ENCODE measurements around the gene TEAD1. TPM values are rescaled to one million over a fixed set of nuclear protein-coding genes. Genes with fewer than 3 reads are reported as not detected.
"Not testable (repeated sequence)": the region's sequence is repeated elsewhere in the genome, so short reads cannot be mapped to it uniquely, and the experiment has no call there.

The TEAD1 gene
- total RNA-seq, 1 experiment from 2014 or later = 83.2 TPM

DNA sequence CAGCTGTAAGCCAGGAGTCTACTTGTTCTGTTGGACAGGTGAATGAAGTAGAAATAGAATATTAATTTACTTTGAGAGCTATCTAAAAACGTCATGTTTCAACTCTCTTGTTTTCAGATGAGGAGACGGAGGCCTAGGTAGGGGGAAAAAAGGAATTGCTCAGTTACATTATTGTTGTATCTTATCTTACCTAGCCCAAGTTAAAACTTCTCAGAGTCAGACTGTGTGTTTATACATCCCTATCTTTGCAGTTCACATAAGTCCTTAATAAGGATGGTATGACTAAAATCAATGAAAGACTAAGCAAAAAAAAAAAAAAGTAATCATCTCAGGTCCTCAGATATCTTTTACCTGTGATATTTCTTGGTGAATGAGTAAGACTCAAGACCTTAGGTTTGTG is 62.8 kb downstream of the TEAD1 start:
- DNase-seq (ENCODE audit: low read depth) = no peak

DNA sequence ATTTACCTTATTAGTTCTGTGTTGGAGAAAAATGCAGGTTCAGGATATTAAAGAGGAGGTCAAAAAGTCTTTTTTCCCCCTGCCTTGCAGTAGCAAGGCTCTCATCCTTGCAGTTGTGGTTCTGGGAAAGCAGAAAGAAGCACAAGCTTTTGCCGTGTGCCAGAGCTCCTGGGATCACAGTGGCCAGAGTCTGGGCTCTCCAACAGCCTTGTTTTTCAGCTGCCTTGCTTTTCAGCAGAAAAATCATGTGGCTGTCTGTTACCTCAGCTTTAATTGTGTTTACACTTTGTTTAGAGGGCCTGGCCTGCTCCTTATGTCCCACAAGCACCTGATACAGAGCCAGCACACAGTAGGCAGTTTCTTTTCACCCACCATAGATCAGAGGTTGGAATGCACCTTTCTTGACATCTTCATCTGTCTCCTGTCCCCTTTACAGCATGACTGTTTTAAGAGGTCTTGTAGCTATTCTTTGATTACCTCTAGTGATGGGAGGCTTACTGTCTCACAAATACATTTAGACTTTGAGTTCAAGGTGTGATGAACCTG is 67.5 kb downstream of the TEAD1 start:
- DNase-seq (ENCODE audit: low read depth) = no peak

DNA sequence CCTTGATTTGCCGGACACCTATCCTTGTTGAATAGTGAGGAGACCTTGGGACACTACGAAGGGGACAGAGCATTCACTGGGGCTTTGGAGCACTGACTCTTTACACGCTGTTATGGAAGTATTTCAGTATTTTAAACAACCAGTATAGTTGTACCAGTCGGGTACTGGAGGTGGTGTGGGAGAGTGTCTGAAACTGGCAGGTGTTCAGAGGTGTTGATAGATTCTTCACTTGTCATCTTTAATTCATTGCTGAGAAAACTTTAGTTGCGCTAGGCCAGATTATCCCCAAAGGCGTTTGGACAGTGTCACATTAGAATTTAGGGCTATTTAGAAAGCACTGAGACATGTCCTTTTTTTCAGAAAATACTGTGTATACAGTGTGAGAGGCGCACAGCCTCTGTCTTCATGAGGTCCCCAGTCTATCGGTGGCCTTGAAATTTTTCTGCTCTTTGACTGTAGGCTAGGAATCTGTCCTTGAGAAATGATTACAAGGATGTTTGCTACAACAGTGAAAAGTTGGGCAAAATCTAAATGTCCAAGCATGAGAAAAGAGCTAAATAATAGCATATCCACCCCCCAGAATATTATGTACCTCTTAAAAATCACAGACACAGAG is 69.7 kb downstream of the TEAD1 start:
- DNase-seq (ENCODE audit: low read depth) = no peak

DNA sequence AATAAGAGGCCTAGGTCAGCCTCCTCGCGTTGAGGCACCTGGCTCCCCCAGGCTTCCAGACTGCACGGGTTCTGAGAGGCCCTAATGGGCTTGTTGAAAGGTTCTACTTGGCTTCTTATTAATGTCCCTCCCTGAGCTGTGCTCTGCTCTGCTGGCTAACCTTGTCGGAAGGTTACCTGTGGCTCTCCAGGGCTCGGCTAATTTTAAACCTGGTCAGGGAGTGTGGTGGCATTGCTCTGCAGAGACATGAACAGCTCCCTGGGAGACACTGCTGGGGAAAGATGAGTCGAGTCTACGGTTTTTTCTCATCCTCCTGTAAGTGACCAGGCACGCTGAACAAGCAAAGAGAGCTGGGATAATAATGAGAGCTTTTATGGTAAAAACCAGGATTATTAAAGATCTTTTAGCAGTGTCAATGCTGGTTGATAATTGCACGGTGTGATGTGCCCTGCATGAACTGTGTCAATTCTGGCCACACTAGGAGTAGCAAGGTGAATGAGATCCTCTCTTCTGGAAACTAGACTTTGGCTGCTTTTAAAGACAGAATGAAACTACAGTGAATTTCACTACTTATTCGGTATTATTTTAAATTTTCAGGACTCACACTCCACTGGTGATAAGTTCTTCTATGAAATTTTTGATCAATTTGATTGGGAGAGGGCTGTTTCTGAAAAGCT is 70.7 kb downstream of the TEAD1 start:
- no peak for DNase-seq (ENCODE audit: low read depth)

DNA sequence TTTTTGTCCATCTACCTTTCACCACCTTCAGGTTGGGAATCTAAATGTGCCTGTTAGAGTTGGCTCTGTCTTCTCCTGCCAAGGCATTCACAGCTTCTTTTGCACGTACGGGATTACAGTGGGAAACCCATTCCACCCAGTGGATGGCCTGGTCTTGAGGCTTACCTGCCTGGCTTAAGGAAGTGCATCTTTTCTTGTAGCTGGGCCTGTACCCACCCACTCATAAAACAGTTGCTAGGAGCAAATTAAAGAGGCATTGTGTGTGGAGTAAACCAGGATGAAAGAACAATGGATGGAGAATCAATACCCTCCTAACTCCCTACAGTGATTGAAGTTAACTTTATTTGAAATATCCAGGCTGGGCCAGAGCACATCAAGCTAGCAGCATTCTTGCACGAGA is 71.6 kb downstream of the TEAD1 start:
- no peak for DNase-seq (ENCODE audit: low read depth)

DNA sequence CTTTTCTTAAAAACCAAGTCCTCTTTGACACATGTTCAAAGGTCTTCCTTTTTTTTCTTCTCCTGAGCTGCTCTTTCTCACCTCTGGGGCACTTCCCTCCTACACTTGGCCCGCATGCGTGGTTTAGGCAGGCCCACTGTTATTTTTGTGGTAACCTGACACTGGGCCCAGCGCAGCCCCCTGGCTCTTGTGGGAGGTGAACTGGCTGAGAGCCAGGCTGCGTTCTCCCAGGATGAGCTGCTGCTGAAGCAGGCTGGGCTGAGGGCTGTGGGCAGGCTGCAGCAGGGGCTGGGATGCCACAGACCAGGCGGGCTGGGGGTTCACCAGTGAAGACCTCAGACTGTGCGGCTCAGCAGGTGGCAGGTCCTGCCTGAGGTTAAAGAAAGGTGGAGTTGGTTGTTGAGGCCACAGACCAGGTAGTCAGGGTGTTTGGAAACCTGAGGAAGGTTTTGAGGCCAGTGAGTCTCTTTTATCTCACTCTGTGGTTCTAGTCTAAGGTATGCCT is 72.4 kb downstream of the TEAD1 start:
- DNase-seq (ENCODE audit: low read depth) = peak; percentile 94

DNA sequence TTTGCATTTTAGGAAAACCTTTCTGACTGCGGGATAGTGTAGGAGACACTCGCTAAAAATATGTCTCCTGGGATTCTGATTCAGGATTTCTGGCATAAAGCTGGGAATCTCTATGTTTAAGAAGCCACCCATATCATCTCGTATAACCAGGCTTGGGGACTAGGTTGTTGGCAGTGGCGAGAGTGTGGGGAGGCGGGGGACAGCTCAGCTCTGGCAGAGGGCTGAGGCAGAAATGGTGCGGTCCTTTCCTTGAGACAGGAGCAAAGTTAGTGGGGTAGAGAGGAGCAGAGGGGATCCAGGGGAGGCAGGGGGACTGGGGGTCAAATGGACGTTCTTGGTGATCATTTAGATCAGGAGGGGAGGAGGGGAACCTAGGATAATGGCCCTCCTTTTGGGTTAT is 74.3 kb downstream of the TEAD1 start:
- DNase-seq (ENCODE audit: low read depth) = no peak

DNA sequence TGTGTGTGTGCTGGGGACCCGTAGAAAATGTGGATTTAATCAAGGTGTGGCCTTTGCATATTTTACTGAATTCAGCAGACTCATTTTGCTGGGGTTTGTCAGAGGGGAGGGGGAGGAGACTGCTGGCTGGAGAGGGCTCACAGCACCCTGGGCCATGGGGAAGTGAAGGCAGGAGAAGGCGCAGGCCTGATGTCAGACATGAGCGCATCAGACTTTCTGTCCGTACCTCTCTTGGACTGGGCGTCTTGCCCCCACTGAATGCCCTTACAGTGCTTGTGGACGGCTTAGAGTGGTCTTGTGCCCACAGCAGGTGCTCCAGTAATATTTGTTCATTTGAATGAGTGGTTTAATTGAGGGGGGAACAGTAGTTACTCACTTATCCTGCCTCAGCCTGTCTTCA is 75.2 kb downstream of the TEAD1 start:
- no peak for DNase-seq (ENCODE audit: low read depth)

DNA sequence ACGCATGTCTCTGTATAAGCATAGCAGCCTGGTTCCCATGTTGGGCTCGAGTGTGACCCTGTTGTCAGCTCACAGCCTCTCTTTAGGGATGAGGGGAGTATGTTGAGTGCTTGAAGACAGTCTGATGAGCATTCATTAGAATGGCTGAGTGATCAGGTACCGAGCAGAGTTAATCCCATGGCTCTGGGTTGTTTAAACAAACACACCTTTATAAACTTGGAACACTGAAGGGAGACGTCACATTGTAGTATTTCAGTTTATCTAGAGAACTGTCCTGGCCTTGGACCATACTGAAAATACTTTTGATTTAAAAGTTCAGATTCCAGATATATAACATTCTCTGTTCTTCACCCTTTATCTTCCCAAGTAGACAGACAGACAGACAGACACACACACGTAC is 76.0 kb downstream of the TEAD1 start:
- DNase-seq (ENCODE audit: low read depth) = no peak

DNA sequence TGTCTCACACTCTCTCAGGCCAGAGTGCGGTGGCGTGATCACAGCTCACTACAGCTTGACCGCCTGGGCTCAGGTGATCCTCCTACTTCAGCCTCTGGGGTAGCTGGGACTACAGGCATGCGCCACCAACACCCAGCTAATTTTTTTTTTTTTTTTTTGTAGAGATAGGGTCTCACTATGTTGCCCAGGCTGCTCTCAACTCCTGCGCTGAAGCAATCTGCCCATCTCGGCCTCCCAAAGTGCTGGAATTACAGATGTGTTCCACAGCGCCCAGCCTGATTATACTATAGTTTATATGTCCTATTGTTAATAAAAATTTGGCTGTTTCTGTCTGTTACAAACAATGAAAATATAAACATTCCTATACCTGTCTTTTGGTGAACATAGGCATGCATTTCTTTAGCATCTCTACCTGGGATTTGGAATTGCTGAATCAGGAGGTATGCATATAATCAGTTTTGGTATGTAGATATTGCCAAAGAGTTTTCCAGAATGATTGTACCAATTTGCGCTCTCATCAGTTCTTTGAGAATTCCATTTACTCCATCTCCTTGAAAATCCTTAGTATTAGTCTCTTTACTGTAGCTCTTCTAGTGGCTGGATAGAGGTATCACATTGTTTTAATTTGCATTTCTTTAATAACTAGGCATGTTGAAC is 78.8 kb downstream of the TEAD1 start:
- no peak for DNase-seq (ENCODE audit: low read depth)

DNA sequence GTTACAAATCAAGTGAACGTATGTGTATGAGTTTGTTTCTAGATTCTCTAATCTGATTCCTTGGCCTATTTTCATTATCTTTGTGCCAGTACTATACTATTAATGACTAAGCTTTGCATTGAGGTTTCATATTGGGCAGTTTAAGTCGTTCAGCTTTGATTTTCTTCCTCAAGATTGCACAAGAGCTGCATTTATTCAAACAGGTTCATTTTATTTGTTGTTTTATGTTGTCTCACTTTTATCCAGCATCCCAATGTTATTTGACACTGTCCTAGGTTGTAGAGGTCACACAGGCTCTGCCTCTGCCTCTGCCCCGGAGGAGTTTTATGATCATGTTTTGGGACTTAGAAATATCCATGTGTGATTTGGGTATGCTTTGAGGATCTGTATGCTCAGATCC is 79.8 kb downstream of the TEAD1 start:
- no peak for DNase-seq (ENCODE audit: low read depth)

DNA sequence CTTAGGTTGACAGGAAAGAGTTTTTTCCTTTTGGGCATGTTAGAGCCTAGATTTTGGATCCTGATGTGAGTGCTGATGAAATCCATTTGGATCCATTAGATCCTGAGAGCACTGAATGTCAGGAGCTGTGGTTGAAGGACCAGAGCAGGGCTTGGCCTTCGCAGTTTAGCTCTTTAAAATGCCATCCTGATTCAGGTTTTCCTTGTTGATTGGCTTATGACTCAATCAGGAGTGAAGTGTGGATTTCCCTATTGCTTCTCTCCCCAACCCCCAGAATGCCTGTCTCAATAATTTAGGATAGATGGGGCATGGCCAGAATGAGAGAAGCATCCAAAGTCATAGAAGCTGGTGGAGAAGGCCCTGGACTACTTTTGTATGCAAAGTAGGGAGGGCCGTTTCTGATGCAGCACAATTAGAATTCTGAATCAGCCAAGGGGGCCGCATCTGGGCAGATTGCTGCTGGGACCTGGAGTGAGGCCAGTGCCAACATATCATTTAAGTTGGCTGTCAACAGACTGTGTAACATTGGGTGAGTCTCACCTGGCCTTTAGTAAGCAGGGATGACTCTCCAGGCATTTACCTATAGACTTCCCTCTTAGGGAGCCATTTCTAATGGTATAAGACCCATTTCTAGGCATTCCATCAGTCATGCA is 80.5 kb downstream of the TEAD1 start:
- DNase-seq (ENCODE audit: low read depth) = peak; percentile 40

DNA sequence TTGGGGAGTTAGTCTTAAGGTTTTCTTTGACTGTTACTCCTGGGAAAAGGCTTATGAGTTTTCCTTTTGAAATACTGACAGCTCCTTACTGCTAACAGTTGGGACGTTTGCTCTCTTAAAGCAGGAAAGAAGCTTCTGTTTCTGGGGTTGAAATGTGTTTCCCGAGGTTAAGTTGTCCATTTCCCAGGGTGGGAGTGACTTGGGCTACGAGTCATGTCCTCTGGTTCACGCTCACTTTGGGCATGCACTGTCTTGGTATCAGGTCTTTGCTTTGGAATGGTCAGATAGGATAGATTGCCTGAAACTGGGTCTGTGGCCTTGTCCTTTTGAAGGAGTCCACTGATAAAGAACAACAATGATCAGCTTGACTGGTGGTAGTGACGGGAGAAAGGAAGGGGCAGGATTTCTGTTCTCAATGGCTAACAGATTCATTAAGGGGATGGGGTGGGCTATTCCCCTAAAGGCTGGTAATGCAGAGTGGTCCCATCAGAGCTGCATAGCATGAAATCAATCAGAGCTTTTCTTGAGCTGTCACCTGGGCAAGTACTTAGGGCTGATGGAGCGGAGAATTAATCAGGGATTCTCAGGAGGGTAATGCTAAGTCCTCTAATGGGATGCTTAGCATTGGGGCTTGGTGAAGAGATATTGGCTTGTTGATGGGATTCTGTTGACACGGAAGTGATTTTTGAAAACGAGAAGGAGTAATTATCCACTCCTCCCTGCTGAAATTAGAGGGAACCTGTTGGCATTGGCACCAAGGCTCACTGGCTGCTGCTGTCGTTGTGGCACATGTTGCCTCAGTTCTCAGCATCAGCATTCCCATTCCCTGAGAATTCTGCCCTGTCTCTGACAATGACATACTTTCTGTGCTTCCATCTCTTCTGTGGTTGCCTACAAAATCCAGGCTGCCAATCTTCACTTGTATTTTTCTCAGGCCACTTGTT is 81.6 kb downstream of the TEAD1 start:
- DNase-seq (ENCODE audit: low read depth) = peak; percentile 75

DNA sequence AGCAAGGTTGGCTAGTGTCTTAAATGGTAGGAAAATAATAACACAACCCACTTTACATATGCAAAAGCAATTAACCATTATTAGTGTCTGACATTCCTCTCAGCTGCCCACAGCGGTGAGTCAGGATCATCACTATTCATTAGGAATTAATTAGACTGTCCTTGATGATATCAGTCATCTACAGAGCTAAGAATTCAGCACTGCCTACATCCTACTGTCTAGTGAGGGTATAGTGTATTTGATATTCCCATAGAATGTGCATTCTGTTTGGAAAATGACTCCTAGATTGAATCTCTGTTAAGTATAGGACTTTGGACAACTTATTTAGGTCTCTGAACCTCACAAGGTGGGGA is 82.2 kb downstream of the TEAD1 start:
- no peak for DNase-seq (ENCODE audit: low read depth)

DNA sequence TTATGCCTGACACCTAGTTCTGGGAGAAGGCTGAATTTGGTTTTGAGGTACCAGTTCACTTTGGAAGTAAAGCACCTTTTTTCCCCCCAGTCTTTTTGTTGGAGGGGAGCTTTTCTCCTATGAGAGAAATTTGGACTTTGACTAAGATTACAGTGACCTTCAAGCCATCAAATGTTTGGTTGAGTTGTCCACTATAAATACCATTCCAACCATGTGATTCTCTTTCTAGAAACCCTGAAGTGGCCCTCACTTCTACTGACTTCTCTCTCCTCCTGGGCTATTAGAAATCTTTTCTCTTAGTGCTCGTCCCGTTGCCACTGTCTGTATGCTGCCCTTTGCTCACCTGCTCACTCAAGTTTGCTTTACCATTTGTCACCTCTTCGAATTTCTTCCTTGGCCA is 82.6 kb downstream of the TEAD1 start:
- DNase-seq (ENCODE audit: low read depth) = no peak

DNA sequence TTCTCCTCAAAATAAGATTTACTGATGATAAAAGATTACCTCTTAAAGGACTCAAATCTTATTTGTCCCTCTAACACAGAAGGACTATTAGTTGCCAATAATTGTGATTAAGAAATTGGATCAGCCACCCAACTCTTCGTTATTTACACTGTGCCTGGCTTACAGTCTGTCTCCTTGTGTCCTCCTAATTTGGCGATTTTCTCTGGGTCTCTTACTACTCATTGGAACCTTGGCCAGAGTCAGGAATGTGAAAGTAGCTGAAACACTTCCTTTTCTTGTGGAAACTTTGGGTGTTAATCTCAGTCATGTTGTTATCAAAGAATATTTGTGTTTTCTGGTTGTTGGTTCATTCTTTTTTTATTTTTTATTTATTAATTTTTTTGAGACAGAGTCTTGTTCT is 83.2 kb downstream of the TEAD1 start:
- no peak for DNase-seq (ENCODE audit: low read depth)

DNA sequence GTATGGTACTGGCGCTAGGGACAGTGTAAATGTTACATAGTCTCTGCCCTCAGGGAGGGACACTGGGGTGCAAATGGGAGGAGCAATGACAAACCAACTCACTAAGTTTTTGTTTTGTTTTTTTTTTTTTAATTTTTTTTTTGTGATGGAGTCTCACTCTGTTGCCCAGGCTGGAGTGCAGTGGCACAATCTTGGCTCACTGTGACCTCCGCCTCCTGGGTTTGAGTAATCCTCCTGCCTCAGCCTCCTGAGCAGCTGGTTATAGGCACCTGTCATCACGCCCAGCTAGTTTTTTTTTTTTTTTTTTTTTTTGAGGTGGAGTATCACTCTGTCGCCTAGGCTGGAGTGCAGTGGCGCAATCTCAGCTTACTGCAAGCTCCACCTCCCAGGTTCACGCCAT is 83.9 kb downstream of the TEAD1 start:
- DNase-seq (ENCODE audit: low read depth) = not testable (repeated sequence)

DNA sequence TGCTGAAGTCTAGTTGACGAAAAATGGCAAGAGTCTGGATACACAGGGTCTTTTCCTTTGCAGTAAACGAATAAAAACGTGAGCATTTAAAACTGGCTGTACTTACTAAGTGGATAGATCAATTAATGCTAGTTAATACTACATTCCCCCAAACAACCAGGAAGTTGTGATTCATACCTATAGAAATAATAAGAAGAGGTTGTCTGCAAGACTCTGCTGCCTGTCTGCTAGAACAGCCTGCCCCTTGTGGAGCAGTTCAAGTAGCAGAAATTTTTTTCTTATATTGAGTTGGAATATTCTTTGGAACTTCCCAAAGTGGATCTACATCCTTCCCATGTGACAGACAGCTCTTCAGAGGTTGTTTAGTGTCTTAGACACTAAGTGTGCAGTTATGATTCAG is 86.8 kb downstream of the TEAD1 start:
- no peak for DNase-seq (ENCODE audit: low read depth)

DNA sequence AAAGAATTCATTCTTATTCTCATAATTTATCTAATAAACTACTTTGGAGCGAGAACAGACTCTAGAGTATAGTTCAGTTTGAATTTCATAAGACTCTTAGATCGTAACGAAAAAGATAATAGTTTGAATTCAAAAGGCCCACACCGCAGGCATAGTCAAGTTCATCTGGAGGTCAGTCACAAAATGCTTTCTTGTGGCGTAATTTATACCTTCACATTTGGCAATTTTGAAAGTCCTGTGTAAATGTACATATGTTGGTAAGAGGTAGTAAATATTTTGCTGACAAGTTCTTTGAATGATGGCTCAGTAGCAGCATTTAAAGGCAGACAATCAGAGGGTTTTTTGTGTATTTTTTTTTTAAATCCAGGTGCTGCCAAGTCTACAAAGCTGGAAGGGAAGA is 88.1 kb downstream of the TEAD1 start:
- no peak for DNase-seq (ENCODE audit: low read depth)

DNA sequence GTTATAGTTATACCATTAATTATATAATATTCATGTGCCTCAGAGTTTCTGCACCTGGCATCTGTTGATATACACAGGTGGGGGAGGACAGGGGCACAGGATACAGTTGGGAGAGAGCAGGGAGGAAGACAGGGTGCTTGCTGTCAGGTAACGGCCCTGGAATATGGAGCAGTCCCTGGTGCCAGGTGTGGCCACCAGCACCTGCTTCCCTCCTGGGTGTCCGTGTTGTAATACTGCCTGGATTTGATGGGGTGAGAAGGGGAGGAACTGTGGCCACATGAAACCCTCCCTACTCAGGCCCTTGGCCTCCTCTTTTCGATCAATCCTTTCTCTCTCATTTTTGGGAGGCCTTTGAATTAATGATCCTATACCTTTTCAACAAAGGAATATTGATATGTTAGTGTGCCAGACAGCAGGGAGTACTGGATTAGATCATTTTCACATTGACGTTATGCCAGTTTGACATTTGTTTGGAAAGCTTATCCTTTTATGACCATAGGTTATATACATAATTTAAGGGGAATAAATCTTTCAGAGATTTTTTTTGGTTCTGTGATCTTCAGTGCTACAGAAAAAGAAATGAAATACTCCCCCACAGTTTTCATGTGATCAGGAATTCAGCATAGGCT is 88.6 kb downstream of the TEAD1 start:
- no peak for DNase-seq (ENCODE audit: low read depth)
